Measurements from ENCODE around the gene TNRC6B.
"Not testable (repeated sequence)": the region's sequence is repeated elsewhere in the genome, so short reads cannot be mapped to it uniquely, and the experiment has no call there.

TNRC6B gene

GRCh38 chr22:40182231-40182835, 4.6 kb downstream of the TNRC6B start:
- DNase-seq, result no peak

DNA sequence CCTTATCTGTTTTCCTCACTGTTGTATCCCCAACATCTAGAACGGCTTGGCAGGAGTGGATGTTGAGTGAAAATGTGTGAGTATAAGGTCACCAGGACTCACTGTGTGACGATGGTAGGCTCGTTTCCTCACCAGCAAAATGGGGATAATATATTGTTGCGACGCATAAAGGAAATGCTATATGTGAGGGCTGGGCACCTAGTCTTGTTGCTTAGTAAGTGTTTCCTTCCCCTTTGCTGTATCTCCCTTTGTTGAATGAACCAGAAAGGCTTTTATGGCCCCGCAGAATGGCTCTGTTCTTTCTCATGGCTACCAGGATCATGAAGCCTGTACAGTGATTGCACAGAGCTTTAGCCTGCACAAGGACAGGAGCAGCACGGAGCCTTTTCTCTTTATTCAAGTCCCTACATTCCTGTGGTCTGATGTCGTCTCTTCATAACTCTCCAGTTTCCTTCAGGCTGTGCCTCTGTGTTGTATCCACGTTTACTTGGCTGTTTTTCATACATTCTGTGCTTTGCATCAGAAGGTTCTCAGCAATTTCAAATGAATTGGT, 5.4 kb downstream of the TNRC6B start:
- peak; percentile 21 for DNase-seq

DNA sequence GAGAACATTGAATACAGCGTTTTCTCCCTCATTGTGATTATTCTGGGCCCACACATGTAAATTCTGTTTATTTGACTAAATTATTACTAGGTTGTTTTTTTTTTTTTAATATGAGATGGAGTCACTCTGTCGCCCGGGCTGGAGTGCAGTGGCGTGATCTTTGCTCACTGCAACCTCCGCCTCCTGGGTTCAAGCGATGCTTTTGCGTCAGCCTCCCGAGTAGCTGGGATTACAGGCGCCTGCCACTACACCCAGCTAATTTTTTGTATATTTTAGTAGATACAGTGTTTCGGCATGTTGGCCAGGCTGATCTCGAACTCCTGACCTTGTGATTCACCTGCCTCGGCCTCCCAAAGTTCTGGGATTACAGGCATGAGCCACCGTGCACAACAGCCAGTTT, 5.9 kb downstream of the TNRC6B start:
- not testable (repeated sequence) for DNase-seq

- DNase-seq, result no peak
Measured at GRCh38 chr22:40187389-40187788, 9.7 kb downstream of the TNRC6B start.

GRCh38 chr22:40189997-40190396, 12.3 kb downstream of the TNRC6B start:
- DNase-seq, result no peak

DNA sequence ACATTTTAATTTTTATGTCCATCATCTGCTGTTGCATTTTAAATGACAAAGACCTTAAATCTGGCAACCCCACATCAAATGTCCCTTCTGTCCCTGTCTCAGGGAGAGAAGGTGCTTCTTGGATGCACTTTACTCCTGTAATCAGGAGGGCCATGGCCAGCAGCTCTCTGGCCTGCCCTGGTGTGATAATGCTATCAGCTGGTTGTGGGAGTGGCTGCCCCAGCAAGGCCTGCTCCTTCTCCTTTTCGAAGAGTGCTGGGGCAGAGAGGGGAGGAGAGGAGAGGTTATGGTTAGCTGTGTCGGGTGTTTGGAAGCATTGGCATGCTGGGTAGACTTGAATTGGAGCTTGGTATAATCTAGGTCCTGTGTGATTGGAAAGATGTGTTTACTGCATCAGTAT, 12.8 kb downstream of the TNRC6B start:
- no peak for DNase-seq

GRCh38 chr22:40193429-40194421, 16.0 kb downstream of the TNRC6B start:
- DNase-seq, result no peak

- no peak for DNase-seq
Measured at GRCh38 chr22:40194656-40195055, 16.9 kb downstream of the TNRC6B start.

GRCh38 chr22:40196628-40197360, 19.1 kb downstream of the TNRC6B start:
- no peak for DNase-seq

GRCh38 chr22:40197421-40197820, 19.7 kb downstream of the TNRC6B start:
- not testable (repeated sequence) for DNase-seq

DNA sequence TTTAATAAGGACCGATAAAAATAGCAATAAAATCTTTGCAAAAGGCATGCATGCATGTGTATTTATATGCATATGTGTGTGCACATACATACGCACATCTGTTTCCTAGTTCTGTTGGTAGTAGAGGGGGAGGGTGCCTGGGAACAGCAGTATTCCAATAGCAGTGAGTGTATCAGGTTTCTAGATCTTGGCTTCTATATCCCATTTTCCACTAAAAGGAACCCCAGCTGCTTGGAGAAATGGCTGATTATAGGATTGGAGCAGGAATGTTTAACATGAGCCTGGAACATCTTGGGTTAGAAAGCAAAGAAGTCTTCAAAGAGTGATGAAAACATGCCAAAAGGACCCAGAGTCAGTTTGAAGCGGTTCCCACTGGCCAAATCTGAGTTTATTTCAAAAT, 21.0 kb downstream of the TNRC6B start:
- DNase-seq, result no peak

GRCh38 chr22:40199223-40199622, 21.5 kb downstream of the TNRC6B start:
- no peak for DNase-seq

DNA sequence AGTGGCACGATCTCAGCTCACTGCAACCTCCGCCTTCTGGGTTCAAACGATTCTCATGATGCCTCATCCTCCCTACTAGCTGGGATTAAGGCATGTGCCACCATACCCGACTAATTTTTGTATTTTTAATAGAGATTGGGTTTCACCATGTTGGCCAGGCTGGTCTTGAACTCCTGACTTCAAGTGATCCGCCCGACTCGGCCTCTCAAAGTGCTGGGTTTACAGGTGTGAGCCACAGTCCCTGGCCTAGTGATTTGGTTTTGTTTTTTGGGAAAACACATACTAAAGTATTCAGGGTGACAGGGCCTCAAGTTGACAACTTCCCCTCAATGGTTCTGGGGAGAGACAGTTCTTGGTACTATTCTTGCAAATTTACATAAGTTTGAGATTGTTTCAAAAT, 22.1 kb downstream of the TNRC6B start:
- no peak for DNase-seq

- DNase-seq, result no peak
Measured at GRCh38 chr22:40200795-40201530, 23.2 kb downstream of the TNRC6B start.

- DNase-seq, result no peak
Measured at GRCh38 chr22:40202225-40202944, 24.7 kb downstream of the TNRC6B start.

DNA sequence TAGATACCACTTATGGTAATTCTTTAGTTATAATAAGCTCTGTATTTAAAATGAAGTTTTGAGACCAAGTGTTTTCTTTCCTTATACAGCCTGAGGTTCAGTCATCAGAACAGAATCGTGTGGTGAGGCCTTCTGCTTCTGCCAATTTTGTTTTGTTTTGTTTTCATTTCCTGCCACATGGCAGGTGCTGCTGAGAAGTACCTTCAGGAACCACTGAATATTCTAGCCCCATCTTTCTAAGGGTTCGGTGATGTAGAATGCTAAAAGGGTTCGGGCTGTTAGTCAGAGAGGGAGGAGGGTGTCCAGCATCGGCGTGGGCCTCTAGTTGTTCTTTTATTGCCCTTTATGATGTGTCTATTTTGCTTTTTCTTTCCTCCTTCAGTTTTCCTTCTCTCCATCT, 25.8 kb downstream of the TNRC6B start:
- DNase-seq, result peak; percentile 61

DNA sequence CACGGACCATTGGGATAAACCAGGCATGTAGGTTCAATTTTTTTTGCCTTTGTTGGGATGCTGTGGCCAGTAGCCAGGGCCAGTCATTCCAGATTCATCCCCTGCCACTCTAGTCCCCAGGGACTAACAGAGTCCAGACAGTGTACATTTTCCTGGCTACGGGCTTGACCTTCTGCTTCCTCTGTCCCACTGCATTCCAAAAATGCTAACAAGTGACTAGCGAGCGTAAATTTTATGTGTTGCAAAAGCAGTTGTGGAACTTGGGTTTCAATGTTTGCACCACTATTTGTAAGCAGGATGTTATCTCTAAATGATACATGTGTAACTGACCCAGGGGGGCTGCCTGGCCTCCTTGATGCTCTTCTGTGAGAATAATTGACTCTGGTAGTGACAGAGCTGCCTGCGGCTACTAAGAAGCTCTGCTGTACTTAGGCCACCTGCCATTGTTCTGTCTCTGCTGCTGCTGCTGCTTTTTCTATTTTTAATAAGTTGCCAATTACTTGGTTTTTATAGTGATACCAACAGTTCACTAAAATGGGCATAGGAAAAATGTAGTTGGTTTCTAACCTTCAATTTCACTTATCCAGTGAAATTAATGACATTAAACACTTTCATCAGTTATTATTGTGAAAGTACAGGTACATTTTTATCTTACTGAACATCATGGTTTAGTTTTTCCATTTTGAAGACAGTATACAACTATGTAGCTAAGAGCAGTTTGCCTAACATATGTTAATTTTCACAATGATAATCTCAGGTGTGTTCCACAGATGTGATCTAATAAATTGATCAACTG, 26.8 kb downstream of the TNRC6B start:
- DNase-seq, result no peak

- no peak for DNase-seq
Measured at GRCh38 chr22:40206561-40206960, 28.8 kb downstream of the TNRC6B start.

DNA sequence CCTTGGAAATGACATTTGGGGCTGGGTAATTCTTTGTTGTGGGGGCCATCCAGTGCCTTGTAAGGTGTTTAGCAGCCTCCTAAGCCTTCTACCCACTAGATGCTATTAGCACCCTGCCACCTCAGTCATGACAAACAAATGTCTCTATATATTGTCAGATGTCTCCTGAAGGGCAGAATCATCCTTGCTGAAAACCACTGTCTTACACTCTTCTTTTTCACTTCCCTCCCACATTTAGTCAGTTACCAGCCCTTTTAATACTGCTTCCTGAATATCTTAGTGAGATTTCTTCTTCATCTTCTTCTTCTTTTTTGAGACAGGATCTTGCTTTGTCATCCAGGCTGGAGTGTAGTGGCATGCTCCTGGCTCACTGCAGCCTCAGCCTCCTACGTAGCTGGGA, 33.1 kb downstream of the TNRC6B start:
- DNase-seq, result no peak

GRCh38 chr22:40211476-40212054, 33.8 kb downstream of the TNRC6B start:
- no peak for DNase-seq

GRCh38 chr22:40212121-40212520, 34.4 kb downstream of the TNRC6B start:
- DNase-seq, result no peak

Measured in CD4-positive, alpha-beta T cell treated with Interleukin-17A for 1 hour (primary cell).